Trophoblast cell (in vitro differentiated cells and primary cell): ENCODE results near the gene COX19.

Source experiments
- DNase-seq, 2 donors: peaks; one replicate each; pipeline ENCODE4 v3.0.0-alpha.2; 2016
- H2AFZ ChIP-seq: 2 replicates; pipeline ENCODE4 v1.6.1; 2013; ENCODE audit warnings: low read length, moderate library complexity, mild to moderate bottlenecking; ENCODE audit not compliant: insufficient read depth, poor library complexity
- H2AK5ac ChIP-seq: 2 replicates; pipeline ENCODE4 v1.6.1; 2013; ENCODE audit warnings: mild to moderate bottlenecking, low read length
- H2BK120ac ChIP-seq: 2 replicates; pipeline ENCODE4 v1.6.1; 2013; ENCODE audit warnings: low read length, mild to moderate bottlenecking, moderate library complexity; ENCODE audit not compliant: insufficient read depth, poor library complexity
- H2BK12ac ChIP-seq: 2 replicates; pipeline ENCODE4 v1.6.1; 2013; ENCODE audit warnings: mild to moderate bottlenecking, low read length, moderate library complexity
- H2BK5ac ChIP-seq: 2 replicates; pipeline ENCODE4 v1.6.1; 2013; ENCODE audit warnings: low read length, low read depth, moderate library complexity, mild to moderate bottlenecking; ENCODE audit not compliant: poor library complexity
- H3K14ac ChIP-seq: 2 replicates; pipeline ENCODE4 v1.6.1; 2013; ENCODE audit warnings: mild to moderate bottlenecking, low read length
- H3K18ac ChIP-seq: 2 replicates; pipeline ENCODE4 v1.6.1; 2013; ENCODE audit warnings: mild to moderate bottlenecking, low read length
- H3K23ac ChIP-seq: 2 replicates; pipeline ENCODE4 v1.6.1; 2013; ENCODE audit warnings: low read length
- H3K27ac ChIP-seq: 2 replicates; pipeline ENCODE4 v1.5.1; 2013; ENCODE audit warnings: low read depth, mild to moderate bottlenecking, inconsistent platforms, low read length, moderate library complexity
- H3K27me3 ChIP-seq: 2 replicates; pipeline ENCODE4 v1.6.1; 2013; ENCODE audit warnings: inconsistent platforms, mild to moderate bottlenecking, low read length, moderate library complexity; ENCODE audit not compliant: insufficient read depth
- H3K36me3 ChIP-seq, 2 experiments: 1 replicate in 1 of 2; 2 replicates in 1 of 2; pipeline ENCODE4 v1.6.1; 2013; ENCODE audit warnings: low read length in 2 of 2, mild to moderate bottlenecking in 2 of 2, moderate library complexity in 1 of 2; ENCODE audit not compliant: insufficient read depth in 2 of 2, control insufficient read depth in 1 of 2
- H3K4ac ChIP-seq: 2 replicates; pipeline ENCODE4 v1.6.1; 2013; ENCODE audit warnings: low read depth, mild to moderate bottlenecking, low read length, moderate library complexity
- H3K4me1 ChIP-seq, 2 experiments: 1 replicate in 1 of 2; 2 replicates in 1 of 2; pipeline ENCODE4 v1.6.1; 2013; ENCODE audit warnings: low read length in 2 of 2, mild to moderate bottlenecking in 2 of 2, moderate library complexity in 1 of 2; ENCODE audit not compliant: insufficient read depth in 2 of 2, control insufficient read depth in 1 of 2
- H3K4me2 ChIP-seq: 2 replicates; pipeline ENCODE4 v1.6.1; 2013; ENCODE audit warnings: inconsistent platforms, mild to moderate bottlenecking, low read length, moderate library complexity
- H3K4me3 ChIP-seq: 2 replicates; pipeline ENCODE4 v1.5.1; 2013; ENCODE audit warnings: mild to moderate bottlenecking, low read depth, low read length, inconsistent platforms
- H3K79me1 ChIP-seq: one replicate; pipeline ENCODE4 v1.6.1; 2013; ENCODE audit warnings: low read length
- H3K79me2 ChIP-seq: 2 replicates; pipeline ENCODE4 v1.6.1; 2013; ENCODE audit warnings: low read length, mild to moderate bottlenecking; ENCODE audit not compliant: control insufficient read depth, insufficient read depth, poor library complexity
- H3K9ac ChIP-seq: 2 replicates; pipeline ENCODE4 v1.6.1; 2013; ENCODE audit warnings: mild to moderate bottlenecking, low read length
- H3K9me3 ChIP-seq: 2 replicates; pipeline ENCODE4 v1.6.1; 2013; ENCODE audit warnings: low read depth, mild to moderate bottlenecking, control low read depth, inconsistent platforms, low read length; ENCODE audit not compliant: insufficient read depth
- H4K12ac ChIP-seq: 2 replicates; pipeline ENCODE4 v1.6.1; 2013; ENCODE audit warnings: low read depth, mild to moderate bottlenecking, low read length, moderate library complexity
- H4K8ac ChIP-seq: 2 replicates; pipeline ENCODE4 v1.6.1; 2013; ENCODE audit warnings: low read depth, mild to moderate bottlenecking, low read length, moderate library complexity
- H4K91ac ChIP-seq: one replicate; pipeline ENCODE4 v1.6.1; 2013; ENCODE audit warnings: low read depth, mild to moderate bottlenecking, low read length, moderate library complexity
- WGBS: extraction: QIAGEN DNeasy Blood & Tissue Kit; methylation state at CpG from one replicate; pipeline ENCODE4 v1.1.7; 2013; ENCODE audit warnings: missing lambda C conversion rate; ENCODE audit not compliant: insufficient read length, insufficient coverage; ENCODE audit errors: extremely low coverage; 5-methylcytosine and 5-hydroxymethylcytosine counted together

COX19 gene

DNA sequence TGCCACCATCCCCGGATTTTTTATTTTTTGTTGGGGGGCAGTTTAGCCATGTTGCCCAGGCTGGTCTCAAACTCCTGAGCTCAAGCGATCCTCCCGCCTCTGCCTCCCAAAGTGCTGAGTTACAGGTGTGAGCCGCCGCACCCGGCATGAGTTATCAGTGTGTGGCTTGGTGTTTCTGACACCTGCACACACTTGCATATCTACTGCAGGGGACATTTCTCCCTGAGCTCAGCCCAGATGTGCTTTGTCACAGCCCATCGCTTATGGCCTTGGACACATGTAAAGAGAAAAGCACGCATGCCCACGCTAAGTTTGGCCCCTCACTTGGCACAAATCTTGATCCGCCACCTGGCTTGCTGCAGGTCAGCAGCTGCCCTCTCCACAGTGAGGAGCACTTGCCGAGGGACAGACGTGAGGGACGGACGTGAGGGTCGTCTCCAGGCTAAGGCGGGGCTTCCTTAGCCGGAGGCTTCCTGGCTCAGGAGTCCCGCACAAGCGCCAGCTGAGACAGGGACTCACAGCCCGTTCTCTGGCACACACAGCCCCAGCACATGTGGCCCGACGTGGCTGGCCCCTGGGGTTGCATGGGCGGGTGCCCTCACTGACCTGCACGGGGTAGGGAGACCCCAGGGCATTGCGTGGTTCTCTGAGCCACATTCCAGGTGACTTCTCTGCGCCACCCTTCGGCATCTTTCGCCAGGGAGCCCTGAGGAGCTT lies 19.4 kb upstream of the COX19 start:
- no peak overlapping the region for H3K4ac ChIP-seq
- no peak overlapping the region for H3K23ac ChIP-seq
- no peak overlapping the region for H3K18ac ChIP-seq
- no peaks in the 10 kb centered on the region for H3K79me2 ChIP-seq
- no CpG with 5 or more reads among the region's 28 CpGs for WGBS
- H3K4me2 ChIP-seq, result no peak overlapping the region
- peaks cover 8 to 12% of the 10 kb centered on the region in 2 experiments for H3K36me3 ChIP-seq
- H3K9me3 ChIP-seq, result no peaks in the 10 kb centered on the region
- H4K8ac ChIP-seq, result no peak overlapping the region
- H2AFZ ChIP-seq, result no peak overlapping the region
- H2BK12ac ChIP-seq, result no peak overlapping the region
- no peak overlapping the region for H3K4me3 ChIP-seq
- no peak overlapping the region for H3K9ac ChIP-seq
- peaks cover 8 to 15% of the 10 kb centered on the region in 2 experiments for H3K4me1 ChIP-seq
- no peak overlapping the region for H2BK5ac ChIP-seq
- H3K27ac ChIP-seq, result no peak overlapping the region
- no peak overlapping the region for H3K14ac ChIP-seq
- DNase-seq, result no peak
- H3K79me1 ChIP-seq, result no peaks in the 10 kb centered on the region
- no peak overlapping the region for H4K12ac ChIP-seq
- H2AK5ac ChIP-seq, result no peak overlapping the region
- no peaks in the 10 kb centered on the region for H3K27me3 ChIP-seq
- H4K91ac ChIP-seq, result no peak overlapping the region
- H2BK120ac ChIP-seq, result no peak overlapping the region

DNA sequence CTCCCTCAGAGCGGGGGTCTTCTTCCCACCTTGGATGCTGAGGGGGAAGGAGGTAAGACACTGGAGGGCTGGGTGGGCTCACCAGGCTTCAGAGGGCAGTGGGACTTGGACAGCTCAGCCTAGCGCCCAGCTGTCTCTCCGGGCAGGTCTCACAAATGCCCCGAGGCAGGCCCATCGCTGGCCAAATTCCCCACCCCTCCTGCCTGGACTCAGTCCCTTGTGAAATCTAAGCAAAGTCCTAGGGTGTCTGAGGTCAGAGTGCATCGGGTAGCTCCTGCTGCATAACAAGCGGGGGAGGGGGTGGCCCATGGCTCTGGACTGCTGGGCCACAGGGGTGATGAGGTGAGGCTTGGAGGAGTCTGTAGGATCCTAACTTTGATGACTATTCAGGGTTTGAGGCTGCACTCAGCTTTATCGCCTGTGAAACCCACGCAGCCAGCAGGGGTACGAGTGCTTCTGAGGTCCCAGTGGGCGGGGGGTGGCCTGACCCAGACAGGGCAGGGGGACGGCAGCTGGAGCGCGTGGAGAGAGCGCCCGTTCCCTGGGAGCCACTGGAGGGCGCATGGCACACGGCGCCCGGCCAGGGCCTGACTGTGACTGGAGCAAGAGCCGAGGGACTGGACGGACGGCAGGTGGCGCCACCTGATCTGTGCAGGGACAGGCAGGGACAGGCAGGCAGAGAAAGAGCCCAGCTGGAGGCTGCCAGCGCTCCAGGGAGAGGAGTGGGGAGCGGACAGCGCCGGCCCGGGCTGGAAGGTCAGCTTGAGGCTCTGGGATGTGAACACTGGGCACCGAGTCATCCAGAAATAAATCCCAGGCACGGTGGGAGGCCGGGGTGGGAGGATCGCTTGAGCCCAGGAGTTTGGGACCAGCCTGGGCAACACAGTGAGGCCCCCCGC lies 17.6 kb upstream of the COX19 start:
- no peak overlapping the region for H3K23ac ChIP-seq
- H3K79me2 ChIP-seq, result no peaks in the 10 kb centered on the region
- peaks cover 8 to 12% of the 10 kb centered on the region in 2 experiments for H3K36me3 ChIP-seq
- no peaks in the 10 kb centered on the region for H3K9me3 ChIP-seq
- no peak overlapping the region for H4K12ac ChIP-seq
- H3K18ac ChIP-seq, result no peak overlapping the region
- H3K79me1 ChIP-seq, result no peaks in the 10 kb centered on the region
- H3K14ac ChIP-seq, result no peak overlapping the region
- H3K4me2 ChIP-seq, result no peak overlapping the region
- H3K9ac ChIP-seq, result no peak overlapping the region
- no peak overlapping the region for H3K4me3 ChIP-seq
- H2BK5ac ChIP-seq, result no peak overlapping the region
- no peak overlapping the region for H2BK120ac ChIP-seq
- DNase-seq, result peak; percentile 96
- no peak overlapping the region for H4K8ac ChIP-seq
- H2AFZ ChIP-seq, result no peak overlapping the region
- peaks cover 8 to 11% of the 10 kb centered on the region in 2 experiments for H3K4me1 ChIP-seq
- no peak overlapping the region for H2AK5ac ChIP-seq
- no peaks in the 10 kb centered on the region for H3K27me3 ChIP-seq
- H3K4ac ChIP-seq, result no peak overlapping the region
- peak overlapping the region; percentile 8 for H4K91ac ChIP-seq
- H3K27ac ChIP-seq, result no peak overlapping the region
- H2BK12ac ChIP-seq, result no peak overlapping the region
- WGBS, result no CpG with 5 or more reads among the region's 34 CpGs

DNA sequence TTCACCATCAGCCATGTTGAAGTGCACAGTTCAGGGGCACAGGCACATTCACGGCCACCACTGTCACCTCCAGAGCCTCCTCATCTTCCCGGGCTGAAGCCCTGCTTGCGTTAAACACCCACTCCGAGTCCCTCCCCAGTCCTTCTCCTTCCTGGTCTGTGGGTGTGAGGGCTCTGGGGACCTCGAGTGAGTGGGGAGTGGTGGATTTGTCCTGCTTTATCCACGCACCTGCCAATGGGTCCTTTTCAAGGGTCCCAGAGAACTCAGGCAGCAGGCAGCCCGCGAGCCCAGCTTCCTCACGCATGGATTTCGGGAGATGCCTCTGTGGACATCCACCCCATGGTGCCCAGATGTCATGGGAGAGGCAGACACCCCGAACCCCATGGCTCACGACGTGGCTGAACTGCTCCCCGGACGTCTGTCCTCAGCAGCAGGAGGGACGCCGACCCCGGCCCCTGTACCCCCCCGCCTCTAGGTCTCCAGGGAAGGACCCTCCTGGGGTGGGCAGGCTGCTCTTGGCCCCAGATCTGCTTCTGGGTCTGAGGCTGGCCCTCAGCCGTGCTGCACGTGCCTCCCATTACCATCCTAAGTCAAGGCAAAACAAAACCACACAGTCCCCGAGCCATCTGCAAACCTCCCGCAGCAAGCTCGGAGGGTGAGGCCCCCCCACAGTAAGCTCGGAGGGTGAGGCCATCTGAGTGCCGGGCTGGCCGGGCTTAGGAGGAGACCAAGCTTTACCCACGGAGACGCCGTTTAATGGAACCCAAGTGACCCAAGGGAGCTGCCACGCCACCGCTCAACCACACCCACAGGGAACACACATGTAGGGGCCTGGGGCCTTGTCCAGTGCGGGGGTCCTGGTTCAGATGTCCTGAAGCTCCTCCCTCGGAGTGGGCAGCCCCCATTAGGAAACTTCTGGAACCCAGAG lies 16.6 kb upstream of the COX19 start:
- H3K4ac ChIP-seq, result no peak overlapping the region
- no peak overlapping the region for H3K18ac ChIP-seq
- H3K79me2 ChIP-seq, result no peaks in the 10 kb centered on the region
- no peak overlapping the region for H3K4me3 ChIP-seq
- no peak overlapping the region for H4K91ac ChIP-seq
- no peaks in the 10 kb centered on the region for H3K79me1 ChIP-seq
- DNase-seq, result no peak
- H4K12ac ChIP-seq, result no peak overlapping the region
- H3K27me3 ChIP-seq, result no peaks in the 10 kb centered on the region
- no peak overlapping the region for H2BK120ac ChIP-seq
- H3K36me3 ChIP-seq, result peaks cover 8 to 11% of the 10 kb centered on the region in 2 experiments
- H2BK12ac ChIP-seq, result no peak overlapping the region
- no peak overlapping the region for H2AFZ ChIP-seq
- no peak overlapping the region for H2BK5ac ChIP-seq
- H2AK5ac ChIP-seq, result no peak overlapping the region
- no peak overlapping the region for H3K23ac ChIP-seq
- no peak overlapping the region for H3K9ac ChIP-seq
- H3K14ac ChIP-seq, result no peak overlapping the region
- H3K4me1 ChIP-seq, result peaks cover 4 to 10% of the 10 kb centered on the region in 2 experiments
- no peak overlapping the region for H3K4me2 ChIP-seq
- H3K27ac ChIP-seq, result no peak overlapping the region
- no CpG with 5 or more reads among the region's 34 CpGs for WGBS
- no peaks in the 10 kb centered on the region for H3K9me3 ChIP-seq
- no peak overlapping the region for H4K8ac ChIP-seq
